Trophoblast cell (in vitro differentiated cells and primary cell): ENCODE data around the gene SLC9A4.

ENCODE experiments used
- DNase-seq, 2 donors: peaks; one replicate each; pipeline ENCODE4 v3.0.0-alpha.2; 2016
- H2AFZ ChIP-seq: 2 replicates; pipeline ENCODE4 v1.6.1; 2013; ENCODE audit warnings: low read length, moderate library complexity, mild to moderate bottlenecking; ENCODE audit not compliant: insufficient read depth, poor library complexity
- H2AK5ac ChIP-seq: 2 replicates; pipeline ENCODE4 v1.6.1; 2013; ENCODE audit warnings: mild to moderate bottlenecking, low read length
- H2BK120ac ChIP-seq: 2 replicates; pipeline ENCODE4 v1.6.1; 2013; ENCODE audit warnings: low read length, mild to moderate bottlenecking, moderate library complexity; ENCODE audit not compliant: insufficient read depth, poor library complexity
- H2BK12ac ChIP-seq: 2 replicates; pipeline ENCODE4 v1.6.1; 2013; ENCODE audit warnings: mild to moderate bottlenecking, low read length, moderate library complexity
- H2BK5ac ChIP-seq: 2 replicates; pipeline ENCODE4 v1.6.1; 2013; ENCODE audit warnings: low read length, low read depth, moderate library complexity, mild to moderate bottlenecking; ENCODE audit not compliant: poor library complexity
- H3K14ac ChIP-seq: 2 replicates; pipeline ENCODE4 v1.6.1; 2013; ENCODE audit warnings: mild to moderate bottlenecking, low read length
- H3K18ac ChIP-seq: 2 replicates; pipeline ENCODE4 v1.6.1; 2013; ENCODE audit warnings: mild to moderate bottlenecking, low read length
- H3K23ac ChIP-seq: 2 replicates; pipeline ENCODE4 v1.6.1; 2013; ENCODE audit warnings: low read length
- H3K27ac ChIP-seq: 2 replicates; pipeline ENCODE4 v1.5.1; 2013; ENCODE audit warnings: low read depth, mild to moderate bottlenecking, inconsistent platforms, low read length, moderate library complexity
- H3K27me3 ChIP-seq: 2 replicates; pipeline ENCODE4 v1.6.1; 2013; ENCODE audit warnings: inconsistent platforms, mild to moderate bottlenecking, low read length, moderate library complexity; ENCODE audit not compliant: insufficient read depth
- H3K36me3 ChIP-seq, 2 experiments: 1 replicate in 1 of 2; 2 replicates in 1 of 2; pipeline ENCODE4 v1.6.1; 2013; ENCODE audit warnings: low read length in 2 of 2, mild to moderate bottlenecking in 2 of 2, moderate library complexity in 1 of 2; ENCODE audit not compliant: insufficient read depth in 2 of 2, control insufficient read depth in 1 of 2
- H3K4ac ChIP-seq: 2 replicates; pipeline ENCODE4 v1.6.1; 2013; ENCODE audit warnings: low read depth, mild to moderate bottlenecking, low read length, moderate library complexity
- H3K4me1 ChIP-seq, 2 experiments: 1 replicate in 1 of 2; 2 replicates in 1 of 2; pipeline ENCODE4 v1.6.1; 2013; ENCODE audit warnings: low read length in 2 of 2, mild to moderate bottlenecking in 2 of 2, moderate library complexity in 1 of 2; ENCODE audit not compliant: insufficient read depth in 2 of 2, control insufficient read depth in 1 of 2
- H3K4me2 ChIP-seq: 2 replicates; pipeline ENCODE4 v1.6.1; 2013; ENCODE audit warnings: inconsistent platforms, mild to moderate bottlenecking, low read length, moderate library complexity
- H3K4me3 ChIP-seq: 2 replicates; pipeline ENCODE4 v1.5.1; 2013; ENCODE audit warnings: mild to moderate bottlenecking, low read depth, low read length, inconsistent platforms
- H3K79me1 ChIP-seq: one replicate; pipeline ENCODE4 v1.6.1; 2013; ENCODE audit warnings: low read length
- H3K79me2 ChIP-seq: 2 replicates; pipeline ENCODE4 v1.6.1; 2013; ENCODE audit warnings: low read length, mild to moderate bottlenecking; ENCODE audit not compliant: control insufficient read depth, insufficient read depth, poor library complexity
- H3K9ac ChIP-seq: 2 replicates; pipeline ENCODE4 v1.6.1; 2013; ENCODE audit warnings: mild to moderate bottlenecking, low read length
- H3K9me3 ChIP-seq: 2 replicates; pipeline ENCODE4 v1.6.1; 2013; ENCODE audit warnings: low read depth, mild to moderate bottlenecking, control low read depth, inconsistent platforms, low read length; ENCODE audit not compliant: insufficient read depth
- H4K12ac ChIP-seq: 2 replicates; pipeline ENCODE4 v1.6.1; 2013; ENCODE audit warnings: low read depth, mild to moderate bottlenecking, low read length, moderate library complexity
- H4K8ac ChIP-seq: 2 replicates; pipeline ENCODE4 v1.6.1; 2013; ENCODE audit warnings: low read depth, mild to moderate bottlenecking, low read length, moderate library complexity
- H4K91ac ChIP-seq: one replicate; pipeline ENCODE4 v1.6.1; 2013; ENCODE audit warnings: low read depth, mild to moderate bottlenecking, low read length, moderate library complexity
- WGBS: extraction: QIAGEN DNeasy Blood & Tissue Kit; methylation state at CpG from one replicate; pipeline ENCODE4 v1.1.7; 2013; ENCODE audit warnings: missing lambda C conversion rate; ENCODE audit not compliant: insufficient read length, insufficient coverage; ENCODE audit errors: extremely low coverage; 5-methylcytosine and 5-hydroxymethylcytosine counted together

The SLC9A4 gene

GRCh38 chr2:102484310-102485061, 11.5 kb downstream of the SLC9A4 start:
- no peak overlapping the region for H3K9ac ChIP-seq
- H3K36me3 ChIP-seq, result no peaks in the 10 kb centered on the region
- H3K79me1 ChIP-seq, result peaks cover 11% of the 10 kb centered on the region
- peak overlapping the region; percentile 2 for H3K14ac ChIP-seq
- no peak overlapping the region for H4K8ac ChIP-seq
- no peaks in the 10 kb centered on the region for H3K27me3 ChIP-seq
- no peaks in the 10 kb centered on the region for H3K79me2 ChIP-seq
- no peak overlapping the region for H4K12ac ChIP-seq
- H3K23ac ChIP-seq, result no peak overlapping the region
- H3K27ac ChIP-seq, result no peak overlapping the region
- WGBS, result no CpG with 5 or more reads among the region's 6 CpGs
- no peak overlapping the region for H3K4ac ChIP-seq
- H2BK12ac ChIP-seq, result peak overlapping the region; percentile 11
- H3K4me2 ChIP-seq, result no peak overlapping the region
- H4K91ac ChIP-seq, result no peak overlapping the region
- H2AK5ac ChIP-seq, result no peak overlapping the region
- no peak overlapping the region for H3K4me3 ChIP-seq
- no peak overlapping the region for H2AFZ ChIP-seq
- no peak for DNase-seq
- H3K9me3 ChIP-seq, result no peaks in the 10 kb centered on the region
- H2BK120ac ChIP-seq, result no peak overlapping the region
- peaks cover 11 to 19% of the 10 kb centered on the region in 2 experiments for H3K4me1 ChIP-seq
- no peak overlapping the region for H3K18ac ChIP-seq
- H2BK5ac ChIP-seq, result no peak overlapping the region

GRCh38 chr2:102485147-102485785, 12.2 kb downstream of the SLC9A4 start:
- no peak overlapping the region for H4K12ac ChIP-seq
- H2BK120ac ChIP-seq, result no peak overlapping the region
- peaks cover 11% of the 10 kb centered on the region for H3K79me1 ChIP-seq
- no peak for DNase-seq
- H3K9me3 ChIP-seq, result no peaks in the 10 kb centered on the region
- H2BK5ac ChIP-seq, result no peak overlapping the region
- no peak overlapping the region for H2AFZ ChIP-seq
- H3K4me3 ChIP-seq, result no peak overlapping the region
- no peak overlapping the region for H2BK12ac ChIP-seq
- no peak overlapping the region for H4K8ac ChIP-seq
- no peak overlapping the region for H3K27ac ChIP-seq
- H3K79me2 ChIP-seq, result no peaks in the 10 kb centered on the region
- no CpG with 5 or more reads among the region's 5 CpGs for WGBS
- H3K18ac ChIP-seq, result no peak overlapping the region
- H2AK5ac ChIP-seq, result no peak overlapping the region
- no peak overlapping the region for H3K14ac ChIP-seq
- no peak overlapping the region for H4K91ac ChIP-seq
- peaks cover 11 to 19% of the 10 kb centered on the region in 2 experiments for H3K4me1 ChIP-seq
- H3K4me2 ChIP-seq, result no peak overlapping the region
- no peaks in the 10 kb centered on the region for H3K36me3 ChIP-seq
- no peaks in the 10 kb centered on the region for H3K27me3 ChIP-seq
- no peak overlapping the region for H3K9ac ChIP-seq
- no peak overlapping the region for H3K4ac ChIP-seq
- no peak overlapping the region for H3K23ac ChIP-seq

GRCh38 chr2:102486941-102487702, 14.1 kb downstream of the SLC9A4 start:
- H3K27ac ChIP-seq, result no peak overlapping the region
- H2AK5ac ChIP-seq, result no peak overlapping the region
- H3K18ac ChIP-seq, result no peak overlapping the region
- no peak overlapping the region for H4K12ac ChIP-seq
- H3K9ac ChIP-seq, result no peak overlapping the region
- H4K8ac ChIP-seq, result no peak overlapping the region
- H3K4me1 ChIP-seq, result peaks cover 11 to 19% of the 10 kb centered on the region in 2 experiments
- H2AFZ ChIP-seq, result no peak overlapping the region
- H3K14ac ChIP-seq, result peak overlapping the region; percentile 27
- H2BK5ac ChIP-seq, result no peak overlapping the region
- H2BK12ac ChIP-seq, result peak overlapping the region; percentile 19
- no peak overlapping the region for H3K4me3 ChIP-seq
- H3K79me1 ChIP-seq, result peaks cover 11% of the 10 kb centered on the region
- H3K36me3 ChIP-seq, result no peaks in the 10 kb centered on the region
- no peak overlapping the region for H3K23ac ChIP-seq
- H3K27me3 ChIP-seq, result no peaks in the 10 kb centered on the region
- H2BK120ac ChIP-seq, result no peak overlapping the region
- H3K4ac ChIP-seq, result no peak overlapping the region
- no peak overlapping the region for H3K4me2 ChIP-seq
- H3K9me3 ChIP-seq, result peaks cover 2% of the 10 kb centered on the region
- DNase-seq, result no peak
- no peak overlapping the region for H4K91ac ChIP-seq
- no CpG with 5 or more reads among the region's 1 CpG for WGBS
- no peaks in the 10 kb centered on the region for H3K79me2 ChIP-seq

GRCh38 chr2:102487761-102488462, 14.9 kb downstream of the SLC9A4 start:
- H3K18ac ChIP-seq, result no peak overlapping the region
- no CpG with 5 or more reads among the region's 8 CpGs for WGBS
- no peak overlapping the region for H4K8ac ChIP-seq

More at GRCh38 chr2:102487761-102488462, 14.9 kb downstream of the SLC9A4 start:
- Histone ChIP-seq H4K91ac (no peak overlapping the region), H3K4me1 (peaks cover 11 to 19% of the 10 kb centered on the region in 2 experiments), H3K23ac (no peak overlapping the region), H2AK5ac (no peak overlapping the region), H2BK120ac (no peak overlapping the region), H4K12ac (no peak overlapping the region), H3K4ac (no peak overlapping the region), H3K4me2 (peak overlapping the region; percentile 33), H2AFZ (no peak overlapping the region), H3K9ac (no peak overlapping the region), H3K27me3 (no peaks in the 10 kb centered on the region), H3K36me3 (no peaks in the 10 kb centered on the region), H3K79me1 (peaks cover 11% of the 10 kb centered on the region), H2BK12ac (no peak overlapping the region), H3K27ac (no peak overlapping the region), H3K79me2 (no peaks in the 10 kb centered on the region), H3K9me3 (peaks cover 2% of the 10 kb centered on the region), H2BK5ac (no peak overlapping the region), H3K4me3 (no peak overlapping the region), H3K14ac (no peak overlapping the region)
- DNase-seq, result peak; percentile 96 to 99
